BLaER1 (cell line): ENCODE measurements around the gene PTPRK.

Experiments
- H3K27ac ChIP-seq: shearing (Covaris generic); formaldehyde crosslinking; 2 replicates; pipeline ENCODE4 v1.8.1; 2022
- H3K27me3 ChIP-seq: shearing (Covaris generic); formaldehyde crosslinking; 2 replicates; pipeline ENCODE4 v1.8.1; 2022
- H3K36me3 ChIP-seq: shearing (Covaris generic); formaldehyde crosslinking; 2 replicates; pipeline ENCODE4 v1.8.1; 2022
- H3K4me1 ChIP-seq: shearing (Covaris generic); formaldehyde crosslinking; 2 replicates; pipeline ENCODE4 v1.8.1; 2022
- H3K4me2 ChIP-seq: shearing (Covaris generic); formaldehyde crosslinking; 2 replicates; pipeline ENCODE4 v1.8.1; 2022
- H3K4me3 ChIP-seq: shearing (Covaris generic); formaldehyde crosslinking; 2 replicates; pipeline ENCODE4 v1.8.1; 2022
- H3K9ac ChIP-seq: shearing (Covaris generic); formaldehyde crosslinking; 2 replicates; pipeline ENCODE4 v1.8.1; 2022
- H3K9me3 ChIP-seq: shearing (Covaris generic); formaldehyde crosslinking; 2 replicates; pipeline ENCODE4 v1.8.1; 2022
- H4K20me1 ChIP-seq: shearing (Covaris generic); formaldehyde crosslinking; 2 replicates; pipeline ENCODE4 v1.8.1; 2022
- Cebpa-rat ChIP-seq: shearing (Covaris generic); IDR thresholded peaks from 2 replicates; pipeline ENCODE4 v1.8.1; 2022

PTPRK gene

GRCh38 chr6:128152551-128152950 lies 367.8 kb downstream of the PTPRK start:
- H3K4me1 ChIP-seq: no peaks in the 10 kb centered on the region
- TF ChIP-seq Cebpa-rat: no peak
- no peak overlapping the region for H3K9ac ChIP-seq
- H3K4me3 ChIP-seq: no peak overlapping the region
- no peaks in the 10 kb centered on the region for H4K20me1 ChIP-seq
- H3K4me2 ChIP-seq: no peak overlapping the region
- H3K27ac ChIP-seq: no peak overlapping the region
- no peaks in the 10 kb centered on the region for H3K27me3 ChIP-seq
- no peaks in the 10 kb centered on the region for H3K9me3 ChIP-seq
- no peaks in the 10 kb centered on the region for H3K36me3 ChIP-seq

- no peak overlapping the region for H3K27ac ChIP-seq
- no peaks in the 10 kb centered on the region for H3K36me3 ChIP-seq
- H3K4me3 ChIP-seq: no peak overlapping the region
- H3K9ac ChIP-seq: no peak overlapping the region
- no peaks in the 10 kb centered on the region for H3K4me1 ChIP-seq
- H4K20me1 ChIP-seq: no peaks in the 10 kb centered on the region
- no peaks in the 10 kb centered on the region for H3K27me3 ChIP-seq
- H3K4me2 ChIP-seq: no peak overlapping the region
- no peaks in the 10 kb centered on the region for H3K9me3 ChIP-seq
- TF ChIP-seq Cebpa-rat: no peak
These were observed 370.0 kb downstream of the PTPRK start for GRCh38 chr6:128150376-128150775.

GRCh38 chr6:128149796-128150195 lies 370.6 kb downstream of the PTPRK start:
- no peak overlapping the region for H3K9ac ChIP-seq

GRCh38 chr6:128144320-128144719 lies 376.1 kb downstream of the PTPRK start:
- Histone ChIP-seq H4K20me1 (no peaks in the 10 kb centered on the region), H3K4me1 (peaks cover 10% of the 10 kb centered on the region), H3K27ac (no peak overlapping the region), H3K9ac (no peak overlapping the region), H3K36me3 (no peaks in the 10 kb centered on the region), H3K4me2 (0 out of 2 replicates have a peak overlapping the region, but pooled peaks have one; percentile 23), H3K27me3 (no peaks in the 10 kb centered on the region), H3K4me3 (no peak overlapping the region), H3K9me3 (no peaks in the 10 kb centered on the region)
- no peak for TF ChIP-seq Cebpa-rat

More at GRCh38 chr6:128149796-128150195, 370.6 kb downstream of the PTPRK start:
- Histone ChIP-seq H3K27ac (no peak overlapping the region), H3K4me1 (peaks cover 3% of the 10 kb centered on the region), H3K4me2 (no peak overlapping the region), H3K27me3 (no peaks in the 10 kb centered on the region), H3K4me3 (no peak overlapping the region), H4K20me1 (no peaks in the 10 kb centered on the region), H3K9me3 (no peaks in the 10 kb centered on the region), H3K36me3 (no peaks in the 10 kb centered on the region)
- no peak for TF ChIP-seq Cebpa-rat

- TF ChIP-seq Cebpa-rat: no peak
- no peak overlapping the region for H3K27ac ChIP-seq
- no peaks in the 10 kb centered on the region for H3K27me3 ChIP-seq
- no peaks in the 10 kb centered on the region for H3K9me3 ChIP-seq
- no peak overlapping the region for H3K4me2 ChIP-seq
- no peak overlapping the region for H3K9ac ChIP-seq
- no peak overlapping the region for H3K4me3 ChIP-seq
- H3K36me3 ChIP-seq: no peaks in the 10 kb centered on the region
- H4K20me1 ChIP-seq: no peaks in the 10 kb centered on the region
- peaks cover 10% of the 10 kb centered on the region for H3K4me1 ChIP-seq
These were observed 378.5 kb downstream of the PTPRK start for GRCh38 chr6:128141932-128142331.

GRCh38 chr6:128139519-128139918 lies 380.9 kb downstream of the PTPRK start:
- Histone ChIP-seq H3K4me1 (peaks cover 5% of the 10 kb centered on the region), H3K27me3 (no peaks in the 10 kb centered on the region), H3K27ac (no peak overlapping the region), H3K9me3 (no peaks in the 10 kb centered on the region), H3K4me2 (no peak overlapping the region), H3K36me3 (no peaks in the 10 kb centered on the region), H4K20me1 (no peaks in the 10 kb centered on the region), H3K9ac (no peak overlapping the region), H3K4me3 (no peak overlapping the region)
- no peak for TF ChIP-seq Cebpa-rat

GRCh38 chr6:128138694-128139093 lies 381.7 kb downstream of the PTPRK start:
- H3K27me3 ChIP-seq: no peaks in the 10 kb centered on the region
- H3K9ac ChIP-seq: no peak overlapping the region
- no peaks in the 10 kb centered on the region for H3K4me1 ChIP-seq
- no peaks in the 10 kb centered on the region for H3K36me3 ChIP-seq
- H3K4me2 ChIP-seq: no peak overlapping the region
- H3K4me3 ChIP-seq: no peak overlapping the region
- no peaks in the 10 kb centered on the region for H4K20me1 ChIP-seq
- no peak overlapping the region for H3K27ac ChIP-seq
- no peak for TF ChIP-seq Cebpa-rat
- no peaks in the 10 kb centered on the region for H3K9me3 ChIP-seq

GRCh38 chr6:128135325-128135724 lies 385.1 kb downstream of the PTPRK start:
- H4K20me1 ChIP-seq: no peaks in the 10 kb centered on the region
- no peak overlapping the region for H3K27ac ChIP-seq
- no peak for TF ChIP-seq Cebpa-rat
- no peak overlapping the region for H3K9ac ChIP-seq
- H3K27me3 ChIP-seq: no peaks in the 10 kb centered on the region
- no peak overlapping the region for H3K4me3 ChIP-seq
- no peak overlapping the region for H3K4me2 ChIP-seq
- H3K36me3 ChIP-seq: no peaks in the 10 kb centered on the region
- no peaks in the 10 kb centered on the region for H3K9me3 ChIP-seq
- no peaks in the 10 kb centered on the region for H3K4me1 ChIP-seq

GRCh38 chr6:128131566-128131965 lies 388.8 kb downstream of the PTPRK start:
- H3K4me3 ChIP-seq: no peak overlapping the region
- H3K27me3 ChIP-seq: no peaks in the 10 kb centered on the region
- no peak overlapping the region for H3K9ac ChIP-seq
- H3K4me2 ChIP-seq: no peak overlapping the region
- no peaks in the 10 kb centered on the region for H4K20me1 ChIP-seq
- no peaks in the 10 kb centered on the region for H3K36me3 ChIP-seq
- no peaks in the 10 kb centered on the region for H3K9me3 ChIP-seq
- no peaks in the 10 kb centered on the region for H3K4me1 ChIP-seq
- TF ChIP-seq Cebpa-rat: no peak
- H3K27ac ChIP-seq: no peak overlapping the region

GRCh38 chr6:128131036-128131435 lies 389.4 kb downstream of the PTPRK start:
- no peak overlapping the region for H3K4me3 ChIP-seq
- no peak overlapping the region for H3K4me2 ChIP-seq
- no peak overlapping the region for H3K27ac ChIP-seq
- H3K36me3 ChIP-seq: no peaks in the 10 kb centered on the region
- H4K20me1 ChIP-seq: no peaks in the 10 kb centered on the region
- no peaks in the 10 kb centered on the region for H3K4me1 ChIP-seq
- no peak for TF ChIP-seq Cebpa-rat
- no peaks in the 10 kb centered on the region for H3K9me3 ChIP-seq
- no peaks in the 10 kb centered on the region for H3K27me3 ChIP-seq
- H3K9ac ChIP-seq: no peak overlapping the region

GRCh38 chr6:128129679-128130078 lies 390.7 kb downstream of the PTPRK start:
- Histone ChIP-seq H3K27ac (no peak overlapping the region), H3K27me3 (no peaks in the 10 kb centered on the region), H3K4me3 (no peak overlapping the region), H4K20me1 (no peaks in the 10 kb centered on the region), H3K9me3 (no peaks in the 10 kb centered on the region), H3K36me3 (no peaks in the 10 kb centered on the region), H3K4me2 (no peak overlapping the region), H3K4me1 (no peaks in the 10 kb centered on the region), H3K9ac (no peak overlapping the region)
- TF ChIP-seq Cebpa-rat: no peak
